GM19099 (cell line): ENCODE results near the gene SMPD1.

Source experiments
- POLR2A ChIP-seq: IDR thresholded peaks from 3 replicates; pipeline ENCODE4 v1.6.1; 2011; ENCODE audit warnings: low read depth; ENCODE audit not compliant: insufficient read length; ENCODE audit errors: extremely low read depth

SMPD1 gene

GRCh38 chr11:6420677-6421076 is 30.4 kb downstream of the SMPD1 start:
- no peak for TF ChIP-seq POLR2A

GRCh38 chr11:6427516-6427915 is 37.2 kb downstream of the SMPD1 start:
- TF ChIP-seq POLR2A = no peak

GRCh38 chr11:6431861-6432260 is 41.6 kb downstream of the SMPD1 start:
- TF ChIP-seq POLR2A = no peak

- no peak for TF ChIP-seq POLR2A
Observed at GRCh38 chr11:6433998-6434660, 43.9 kb downstream of the SMPD1 start.

- TF ChIP-seq POLR2A = no peak
Observed at GRCh38 chr11:6437423-6437822, 47.1 kb downstream of the SMPD1 start.

GRCh38 chr11:6437993-6438392 is 47.7 kb downstream of the SMPD1 start:
- no peak for TF ChIP-seq POLR2A

- TF ChIP-seq POLR2A = no peak
Observed at GRCh38 chr11:6438979-6439571, 48.8 kb downstream of the SMPD1 start.

GRCh38 chr11:6440906-6441358 is 50.7 kb downstream of the SMPD1 start, which contains the start of gene HPX:
Gene HPX, minus strand, starts transcription at chr11:6440987. Its CDS starts 24 bp downstream, at chr11:6440963.
- no peak for TF ChIP-seq POLR2A

- TF ChIP-seq POLR2A = no peak
Observed at GRCh38 chr11:6442441-6442840, 52.2 kb downstream of the SMPD1 start.

- no peak for TF ChIP-seq POLR2A
Observed at GRCh38 chr11:6443269-6444003, 53.2 kb downstream of the SMPD1 start.
